Fibroblast of the aortic adventitia (primary cell): ENCODE results near the gene DUS4L. TPM values are rescaled to one million over a fixed set of nuclear protein-coding genes. Genes with fewer than 3 reads are reported as not detected.
"Not testable (repeated sequence)": the region's sequence is repeated elsewhere in the genome, so short reads cannot be mapped to it uniquely, and the experiment has no call there.

Experiments used
- DNase-seq: peaks from one replicate; pipeline ENCODE4 v3.0.0-alpha.2; 2010; ENCODE audit warnings: low read depth
- H3K4me3 ChIP-seq: 2 replicates; pipeline ENCODE4 v1.5.1; 2011; ENCODE audit warnings: low read depth, mild to moderate bottlenecking, control low read depth, low read length, moderate library complexity
- total RNA-seq: library from RNA; depleted of rRNA; stranded (reverse); fragments of >200 nt; gene quantifications from 2 replicates; pipeline ENCODE4 v1.2.3, GENCODE V29; 2012; ENCODE audit warnings: low replicate concordance
- TF ChIP-seq, protein P1 (sequence below): IDR thresholded peaks from 2 replicates; pipeline ENCODE4 v1.5.1; 2011; ENCODE audit warnings: mild to moderate bottlenecking, low read length, control low read depth, inconsistent platforms; ENCODE audit not compliant: insufficient read depth

The DUS4L gene, protein sequence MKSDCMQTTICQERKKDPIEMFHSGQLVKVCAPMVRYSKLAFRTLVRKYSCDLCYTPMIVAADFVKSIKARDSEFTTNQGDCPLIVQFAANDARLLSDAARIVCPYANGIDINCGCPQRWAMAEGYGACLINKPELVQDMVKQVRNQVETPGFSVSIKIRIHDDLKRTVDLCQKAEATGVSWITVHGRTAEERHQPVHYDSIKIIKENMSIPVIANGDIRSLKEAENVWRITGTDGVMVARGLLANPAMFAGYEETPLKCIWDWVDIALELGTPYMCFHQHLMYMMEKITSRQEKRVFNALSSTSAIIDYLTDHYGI
- total RNA-seq = 8.5 and 9.3 TPM in 2 replicates

- H3K4me3 ChIP-seq = peak within 1 kb of the TSS; percentile 87
- peak; percentile 78 for DNase-seq
- TF ChIP-seq, protein P1, sequence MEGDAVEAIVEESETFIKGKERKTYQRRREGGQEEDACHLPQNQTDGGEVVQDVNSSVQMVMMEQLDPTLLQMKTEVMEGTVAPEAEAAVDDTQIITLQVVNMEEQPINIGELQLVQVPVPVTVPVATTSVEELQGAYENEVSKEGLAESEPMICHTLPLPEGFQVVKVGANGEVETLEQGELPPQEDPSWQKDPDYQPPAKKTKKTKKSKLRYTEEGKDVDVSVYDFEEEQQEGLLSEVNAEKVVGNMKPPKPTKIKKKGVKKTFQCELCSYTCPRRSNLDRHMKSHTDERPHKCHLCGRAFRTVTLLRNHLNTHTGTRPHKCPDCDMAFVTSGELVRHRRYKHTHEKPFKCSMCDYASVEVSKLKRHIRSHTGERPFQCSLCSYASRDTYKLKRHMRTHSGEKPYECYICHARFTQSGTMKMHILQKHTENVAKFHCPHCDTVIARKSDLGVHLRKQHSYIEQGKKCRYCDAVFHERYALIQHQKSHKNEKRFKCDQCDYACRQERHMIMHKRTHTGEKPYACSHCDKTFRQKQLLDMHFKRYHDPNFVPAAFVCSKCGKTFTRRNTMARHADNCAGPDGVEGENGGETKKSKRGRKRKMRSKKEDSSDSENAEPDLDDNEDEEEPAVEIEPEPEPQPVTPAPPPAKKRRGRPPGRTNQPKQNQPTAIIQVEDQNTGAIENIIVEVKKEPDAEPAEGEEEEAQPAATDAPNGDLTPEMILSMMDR = no peak
These were observed at the start of gene DUS4L, which contains the start of gene COG5 for GRCh38 chr7:107563775-107564552. Gene DUS4L, plus strand, starts transcription at chr7:107563971. Its CDS starts 3,100 bp downstream, at chr7:107567071. Gene COG5, minus strand, starts transcription at chr7:107563920. Its CDS starts 24 bp downstream, at chr7:107563896.

- no peak for DNase-seq
- TF ChIP-seq, protein P1 = no peak
- H3K4me3 ChIP-seq = no peak overlapping the region
These were observed 37.1 kb upstream of the DUS4L start for GRCh38 chr7:107526672-107527071.

GRCh38 chr7:107527196-107527595 is 36.6 kb upstream of the DUS4L start:
- DNase-seq = no peak
- H3K4me3 ChIP-seq = no peak overlapping the region
- TF ChIP-seq, protein P1 = no peak

DNA sequence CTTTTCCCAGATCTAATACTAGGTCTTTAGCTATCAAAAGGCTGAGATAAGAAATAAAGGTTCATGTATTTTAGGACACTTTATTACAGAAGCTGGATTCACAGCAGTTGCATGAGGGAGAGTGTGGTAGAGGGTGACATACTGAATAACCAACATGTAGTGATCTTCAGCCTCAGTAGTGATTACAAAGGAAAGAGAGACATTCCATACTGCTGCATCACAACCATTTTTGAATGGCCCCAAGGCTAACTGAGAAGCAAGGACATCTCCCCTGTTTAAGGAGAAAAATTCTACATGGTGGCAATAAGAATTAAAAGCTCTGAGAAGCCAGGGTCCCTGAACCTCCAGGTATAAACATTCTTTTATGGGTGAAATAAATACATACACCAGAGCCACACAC is 35.3 kb upstream of the DUS4L start:
- TF ChIP-seq, protein P1 = no peak
- DNase-seq = peak; percentile 55
- no peak overlapping the region for H3K4me3 ChIP-seq

DNA sequence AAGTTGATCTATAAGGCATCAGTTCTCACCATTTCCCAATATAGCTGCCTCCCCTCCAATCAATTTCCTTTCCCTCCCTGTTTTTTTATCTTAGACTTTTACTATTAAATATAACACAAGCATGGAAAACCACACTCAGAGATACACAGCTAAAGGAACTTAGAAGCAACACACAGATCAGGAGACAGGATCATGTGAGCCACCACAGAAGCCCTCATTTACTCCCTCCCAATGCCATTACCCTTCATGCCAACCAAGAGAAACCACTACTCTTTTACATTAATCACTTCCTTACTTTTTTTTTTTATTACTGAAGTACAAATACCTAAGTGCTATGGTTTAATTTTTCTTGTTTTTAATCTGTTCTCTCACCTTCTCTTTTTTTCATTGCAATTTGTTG is 33.0 kb upstream of the DUS4L start:
- TF ChIP-seq, protein P1 = no peak
- no peak for DNase-seq
- H3K4me3 ChIP-seq = no peak overlapping the region

- TF ChIP-seq, protein P1 = no peak
- no peak overlapping the region for H3K4me3 ChIP-seq
- DNase-seq = no peak
These were observed 29.6 kb upstream of the DUS4L start for GRCh38 chr7:107534139-107534538.

DNA sequence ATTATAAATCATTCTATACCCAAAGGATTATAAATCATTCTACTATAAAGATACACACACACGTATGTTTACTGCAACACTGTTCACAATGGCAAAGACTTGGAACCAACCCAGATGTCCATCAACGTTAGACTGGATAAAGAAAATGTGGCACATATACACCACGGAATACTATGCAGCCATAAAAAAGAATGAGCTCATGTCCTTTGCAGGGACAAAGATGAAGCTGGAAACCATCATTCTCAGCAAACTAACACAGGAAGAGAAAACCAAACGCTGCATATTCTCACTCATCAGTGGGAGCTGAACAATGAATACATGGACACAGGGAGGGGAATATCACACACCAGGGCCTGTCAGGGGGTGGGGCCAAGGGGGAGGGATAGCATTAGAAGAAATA is 26.5 kb upstream of the DUS4L start:
- not testable (repeated sequence) for H3K4me3 ChIP-seq, DNase-seq
